AG20443 (cell line): ENCODE data around the gene VGLL4.
A peak's percentile ranks its signal among the peaks of the same experiment; 100 is the strongest.
"Not testable (repeated sequence)": the region's sequence is repeated elsewhere in the genome, so short reads cannot be mapped to it uniquely, and the experiment has no call there.

Experiments
- DNase-seq: peaks from one replicate; pipeline ENCODE4 v3.0.0; 2012; ENCODE audit warnings: low spot score, mixed read lengths

The VGLL4 gene

DNA sequence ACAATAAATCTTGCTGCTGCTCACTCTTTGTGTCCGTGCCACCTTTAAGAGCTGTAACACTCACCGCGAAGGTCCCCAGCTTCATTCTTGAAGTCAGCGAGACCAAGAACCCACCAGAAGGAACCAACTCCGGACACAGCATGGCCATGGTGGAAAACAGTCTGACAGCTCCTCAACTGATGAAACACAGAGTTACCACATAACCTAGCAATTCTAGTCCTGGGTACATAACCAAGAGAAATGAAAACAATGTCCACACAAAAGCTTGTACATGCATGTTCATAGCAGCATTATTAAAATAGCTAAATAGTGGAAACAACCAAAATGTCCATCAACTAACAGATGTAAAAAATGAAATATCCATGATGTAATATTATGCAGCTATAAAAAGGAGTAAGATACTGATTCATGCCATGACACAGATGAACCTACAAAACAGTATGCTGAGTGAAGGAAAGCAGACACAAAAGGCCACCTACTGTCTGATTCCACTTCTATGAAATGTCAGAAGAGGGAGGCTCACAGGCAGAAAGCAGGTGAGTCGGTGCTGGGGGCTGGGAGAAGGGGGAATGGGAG lies 36.8 kb downstream of the VGLL4 start:
- DNase-seq: no peak

DNA sequence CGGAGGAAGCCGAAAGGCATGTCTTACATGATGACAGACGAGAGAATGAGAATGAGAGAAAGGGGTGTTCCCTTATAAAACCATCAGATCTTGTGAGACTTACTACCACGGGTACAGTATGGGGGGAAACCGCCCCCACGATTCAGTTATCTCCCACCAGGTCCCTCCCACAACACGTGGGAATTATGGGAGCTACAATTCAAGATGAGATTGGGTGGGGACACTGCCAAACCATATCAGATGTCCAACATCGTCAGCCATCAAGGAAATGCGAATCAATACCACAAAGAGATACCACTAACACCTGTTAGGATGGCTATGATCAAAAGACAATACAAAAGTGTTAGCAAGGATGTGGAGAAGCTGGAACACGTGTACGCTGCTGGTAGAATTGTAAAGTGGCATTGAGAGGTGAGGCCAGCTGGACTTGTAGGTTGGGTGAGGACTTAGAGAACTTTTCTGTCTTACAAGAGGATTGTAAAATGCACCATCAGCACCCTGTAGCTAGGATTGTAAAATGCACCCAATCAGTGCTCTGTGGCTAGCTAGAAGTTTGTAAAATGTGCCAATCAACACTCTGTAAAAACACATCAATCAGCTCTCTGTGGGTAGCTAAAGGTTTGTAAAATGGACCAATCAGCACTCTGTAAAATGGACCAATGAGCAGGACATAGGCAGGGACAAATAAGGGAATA lies 37.5 kb downstream of the VGLL4 start:
- no peak for DNase-seq

DNA sequence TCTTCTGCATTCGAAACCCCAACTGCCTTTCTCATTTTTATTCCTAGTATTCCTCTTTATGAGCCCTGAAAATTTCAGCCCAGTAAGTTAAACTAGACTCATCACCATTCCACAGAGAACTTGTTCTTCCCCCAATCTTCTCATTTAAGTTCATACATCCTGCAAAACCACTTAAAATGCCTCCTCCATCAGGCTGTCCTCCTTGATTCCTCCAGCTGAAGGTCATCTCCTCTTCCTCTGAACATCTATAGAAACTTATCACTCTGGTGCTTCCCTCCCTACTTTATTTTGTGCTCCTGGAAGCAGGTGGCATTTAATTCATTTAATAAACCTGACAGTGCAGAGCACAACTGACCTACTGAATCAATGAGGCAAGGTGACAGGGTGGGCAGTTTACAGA lies 38.3 kb downstream of the VGLL4 start:
- DNase-seq: no peak

DNA sequence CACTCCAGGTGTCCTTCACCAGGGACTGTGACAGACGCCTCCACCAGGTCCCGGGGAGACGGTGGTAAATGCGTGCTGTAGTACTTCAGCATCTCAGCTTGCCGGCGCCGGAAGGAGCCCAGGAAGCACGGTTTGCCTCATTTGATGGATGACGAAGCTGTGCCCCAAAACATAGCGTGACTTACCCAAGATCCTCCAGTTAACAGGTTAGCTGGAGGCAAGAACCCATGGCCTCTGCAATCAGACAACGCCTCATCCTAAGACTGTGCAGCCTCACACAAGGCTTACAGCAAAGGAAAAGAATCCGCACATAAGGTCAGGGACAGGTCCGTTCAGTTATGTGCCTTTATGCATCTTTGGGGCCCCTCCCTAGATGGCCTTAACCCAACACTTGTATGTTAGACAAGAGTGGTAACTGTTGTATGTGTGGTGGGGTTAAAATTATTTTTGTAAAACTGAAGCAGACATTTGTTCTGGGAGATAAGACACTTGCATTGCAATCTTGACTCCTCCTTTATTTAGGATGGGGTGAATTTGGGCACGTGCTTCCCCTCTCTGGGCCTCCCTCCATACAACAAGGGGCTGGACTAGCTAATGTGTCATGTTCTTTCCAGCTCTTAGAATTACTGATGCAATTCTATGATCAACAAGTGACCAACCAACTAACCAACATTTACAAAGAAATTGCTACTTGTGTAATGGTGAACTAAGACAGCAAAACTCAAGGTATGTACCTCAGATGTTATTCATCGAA lies 39.4 kb downstream of the VGLL4 start:
- peak; percentile 19 for DNase-seq

DNA sequence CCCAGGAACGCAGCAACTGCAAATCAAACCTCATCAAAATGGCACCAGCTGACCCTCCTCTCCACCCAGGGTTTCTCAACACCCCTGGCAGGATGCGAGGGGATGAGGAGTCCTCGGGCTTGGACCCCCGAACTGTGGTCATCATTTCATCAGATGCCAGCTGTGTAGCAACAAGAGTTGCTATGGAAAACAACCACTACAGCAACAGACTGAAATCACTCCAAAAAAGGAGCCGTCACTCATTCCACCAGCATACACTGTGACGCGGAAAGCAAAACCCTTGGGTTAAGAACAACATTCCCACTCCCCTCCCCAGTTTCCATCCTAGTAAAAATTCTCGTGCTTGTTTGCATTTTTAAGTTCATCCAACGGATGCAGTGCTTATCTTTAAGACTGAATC lies 40.1 kb downstream of the VGLL4 start:
- DNase-seq: peak; percentile 69

DNA sequence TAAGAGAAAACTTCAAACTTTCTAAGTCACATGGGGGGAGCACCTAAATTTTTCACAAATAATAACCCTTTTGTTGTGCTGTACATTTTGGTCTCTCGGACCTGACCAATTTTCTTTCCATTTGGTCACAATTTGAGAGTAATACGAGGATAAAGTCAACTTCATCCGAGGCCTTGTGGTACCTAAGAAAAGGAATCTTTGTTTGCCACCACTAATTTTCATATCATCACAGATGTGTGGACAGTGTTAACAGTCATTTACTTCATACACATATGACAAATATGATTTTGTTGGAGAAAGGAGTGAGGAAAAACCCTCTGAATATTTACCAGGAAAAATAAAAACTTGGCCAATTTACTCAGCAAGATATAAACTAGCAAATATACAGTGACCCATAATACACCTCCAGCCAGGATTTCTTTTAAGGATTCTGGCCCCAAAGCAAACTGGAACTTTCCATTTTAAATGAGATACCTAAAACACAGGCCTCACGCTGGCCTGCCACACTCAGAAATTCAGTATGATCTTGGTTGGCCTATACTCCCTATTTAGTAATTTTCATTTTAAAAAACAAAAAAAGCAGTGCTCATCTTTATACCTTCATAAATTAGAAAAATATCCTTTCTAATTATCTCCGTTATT lies 40.7 kb downstream of the VGLL4 start:
- no peak for DNase-seq

DNA sequence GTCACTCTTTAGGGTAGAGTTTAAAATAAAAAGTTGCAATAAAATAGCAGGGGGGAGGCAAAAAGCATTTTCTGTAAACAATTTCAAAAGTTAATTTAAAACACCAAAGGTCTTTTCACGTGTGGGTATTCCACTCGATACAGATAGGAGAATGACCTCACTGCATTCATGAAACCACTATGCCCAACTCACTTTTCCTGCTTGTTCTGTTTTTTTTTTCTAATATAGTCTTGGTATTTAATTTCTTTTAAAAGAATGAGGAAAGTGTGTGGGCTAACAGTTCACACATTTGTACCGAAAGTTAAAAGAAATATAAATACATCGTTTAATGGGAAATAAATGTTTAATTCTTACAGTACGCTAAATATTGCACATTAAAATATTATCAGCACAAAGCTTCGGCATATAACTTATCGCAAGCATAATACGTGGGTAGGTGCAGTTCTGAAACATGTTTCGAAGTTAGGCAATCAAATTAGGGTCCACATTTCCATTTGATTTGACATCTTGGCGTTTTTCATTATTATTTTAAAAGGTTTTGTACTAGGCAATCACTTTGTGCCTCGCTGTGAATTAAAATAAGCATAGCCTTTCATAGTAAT lies 41.4 kb downstream of the VGLL4 start:
- no peak for DNase-seq

DNA sequence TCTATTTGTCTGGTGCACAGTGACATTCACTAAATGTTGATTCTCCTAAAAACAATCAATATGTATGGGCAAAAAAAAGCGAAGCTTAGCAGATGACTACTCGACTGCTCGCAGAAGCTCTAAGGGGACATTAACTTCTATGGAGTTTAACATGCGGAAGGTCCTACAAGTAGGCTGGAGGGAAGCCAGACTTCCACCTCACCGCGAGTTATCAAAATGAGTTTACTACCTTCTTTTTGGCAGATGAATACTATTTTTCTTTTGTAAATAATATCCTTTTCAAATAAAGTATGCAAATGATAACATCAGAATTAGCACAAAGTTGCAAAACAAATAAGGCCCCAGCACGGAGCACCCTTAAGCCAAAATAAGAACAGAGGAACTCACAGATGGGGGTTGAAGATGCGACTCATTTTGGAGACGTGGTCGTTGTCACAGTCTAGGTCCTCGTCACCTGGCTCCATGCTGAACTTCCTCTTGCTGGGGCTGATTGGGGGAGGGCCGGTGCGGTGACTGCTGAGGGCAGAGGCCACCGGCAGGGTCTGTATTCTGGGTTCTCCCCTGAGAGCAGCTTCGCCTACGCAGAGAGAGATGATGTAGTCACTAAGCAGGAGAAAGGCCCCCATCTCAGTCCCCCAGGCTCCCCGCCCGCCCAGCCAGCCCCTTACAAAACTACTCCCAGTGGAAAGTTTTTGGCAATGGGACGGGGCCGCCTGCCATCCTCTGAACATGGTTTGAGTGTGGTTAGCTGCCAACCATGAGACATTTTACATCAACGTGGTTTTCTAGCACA lies 42.1 kb downstream of the VGLL4 start:
- peak; percentile 45 for DNase-seq

DNA sequence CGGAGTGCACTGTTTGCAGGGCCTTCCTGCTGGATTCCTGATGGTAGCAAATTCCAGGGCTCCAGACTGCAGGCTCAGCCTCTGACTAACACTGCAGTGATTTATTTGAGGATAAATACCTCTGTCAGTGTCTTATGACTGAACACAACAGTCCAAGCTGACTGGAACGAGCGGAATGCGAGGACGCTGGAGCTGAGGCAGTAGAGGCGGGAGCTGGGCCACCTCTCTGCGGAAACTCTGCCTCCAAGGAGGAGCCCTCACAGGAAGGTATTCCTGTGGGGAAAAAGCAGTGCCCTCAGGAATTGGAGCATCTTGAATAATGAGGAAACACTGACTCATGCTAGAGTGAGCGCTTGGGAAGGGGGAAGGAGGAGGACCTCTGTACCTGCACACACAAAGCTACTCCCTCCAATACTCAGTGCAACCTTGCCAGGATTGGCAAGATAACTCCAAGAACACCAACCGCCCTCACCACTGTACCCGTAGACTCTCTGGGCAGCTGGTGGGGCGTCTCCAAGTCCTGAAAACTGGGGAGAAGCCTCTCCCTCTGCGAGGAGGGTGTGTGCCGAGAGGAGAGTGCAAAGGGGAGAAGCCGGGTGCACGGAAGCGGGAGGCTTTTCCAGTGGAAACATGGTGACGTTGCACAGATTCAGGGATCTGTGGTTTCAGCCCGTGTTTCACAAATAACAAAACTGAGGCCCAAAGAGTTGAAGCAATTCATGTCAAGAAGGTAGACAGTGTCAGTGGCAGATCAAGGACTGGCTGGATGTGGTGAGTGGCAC lies 43.0 kb downstream of the VGLL4 start:
- DNase-seq: peak; percentile 88

DNA sequence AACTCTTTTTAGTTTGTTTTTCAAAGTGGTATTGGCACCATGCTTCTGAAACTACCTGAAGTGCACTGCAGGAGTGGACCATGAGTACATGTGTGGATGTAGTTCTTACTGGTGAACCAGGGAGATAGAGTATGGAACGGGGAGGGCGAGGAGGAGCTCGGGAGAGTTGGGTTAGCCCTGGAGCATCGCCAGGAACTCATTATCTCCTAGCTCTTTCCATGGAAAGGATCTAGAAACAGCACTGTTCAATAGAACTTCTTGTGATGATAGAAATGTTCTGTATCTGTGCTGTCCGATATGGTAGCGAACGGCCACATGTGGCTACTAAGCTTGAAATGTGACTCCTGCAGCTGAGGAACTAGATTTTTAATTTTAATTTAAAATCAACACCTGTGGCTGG lies 47.3 kb downstream of the VGLL4 start:
- DNase-seq: no peak

DNA sequence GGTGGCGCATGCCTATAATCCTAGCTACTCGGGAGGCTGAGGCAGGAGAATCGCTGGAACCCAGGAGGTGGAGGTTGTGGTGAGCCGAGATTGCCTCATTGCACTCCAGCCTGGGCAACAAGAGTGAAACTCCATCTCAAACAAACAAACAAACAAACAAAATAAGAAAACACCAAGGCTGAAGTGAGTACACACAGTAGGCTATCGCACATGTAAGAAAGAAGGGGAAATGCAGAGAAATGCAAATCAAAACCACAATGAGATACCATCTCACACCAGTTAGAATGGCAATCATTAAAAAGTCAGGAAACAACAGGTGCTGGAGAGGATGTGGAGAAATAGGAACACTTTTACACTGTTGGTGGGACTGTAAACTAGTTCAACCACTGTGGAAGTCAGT lies 48.7 kb downstream of the VGLL4 start:
- not testable (repeated sequence) for DNase-seq

DNA sequence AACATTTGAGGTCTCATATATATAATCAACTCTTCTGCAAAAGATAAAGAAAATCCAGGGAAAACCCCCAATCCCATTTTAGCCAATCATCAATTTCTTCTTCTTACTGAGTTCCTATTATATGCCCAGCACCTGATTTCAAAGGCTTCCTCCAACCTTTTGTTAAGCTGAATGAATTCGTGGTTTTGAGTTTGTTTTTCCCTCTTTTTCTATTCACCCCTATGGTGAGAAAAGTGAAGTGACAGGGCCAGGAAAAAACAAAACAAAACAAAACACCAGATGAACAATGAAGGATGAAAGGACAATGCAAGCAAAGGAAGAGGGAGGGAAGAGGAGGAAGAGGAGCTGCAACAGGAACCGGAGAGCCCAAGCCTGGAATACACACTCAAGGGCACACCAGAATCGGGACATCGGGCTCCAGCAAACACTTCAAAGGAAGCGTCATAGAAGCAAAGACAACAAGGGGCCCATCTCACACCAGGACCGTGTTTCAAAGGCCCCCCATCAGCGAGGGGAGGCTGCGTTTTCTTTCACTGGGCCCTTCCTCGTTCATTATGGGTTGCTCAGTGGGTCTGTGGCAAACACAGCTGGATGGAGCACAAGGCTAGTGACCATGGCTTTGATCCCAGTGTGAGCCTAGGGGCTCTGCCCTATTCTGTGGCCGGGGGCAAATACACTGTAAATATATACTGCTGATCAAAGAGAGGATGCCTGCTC lies 50.2 kb downstream of the VGLL4 start:
- DNase-seq: no peak

DNA sequence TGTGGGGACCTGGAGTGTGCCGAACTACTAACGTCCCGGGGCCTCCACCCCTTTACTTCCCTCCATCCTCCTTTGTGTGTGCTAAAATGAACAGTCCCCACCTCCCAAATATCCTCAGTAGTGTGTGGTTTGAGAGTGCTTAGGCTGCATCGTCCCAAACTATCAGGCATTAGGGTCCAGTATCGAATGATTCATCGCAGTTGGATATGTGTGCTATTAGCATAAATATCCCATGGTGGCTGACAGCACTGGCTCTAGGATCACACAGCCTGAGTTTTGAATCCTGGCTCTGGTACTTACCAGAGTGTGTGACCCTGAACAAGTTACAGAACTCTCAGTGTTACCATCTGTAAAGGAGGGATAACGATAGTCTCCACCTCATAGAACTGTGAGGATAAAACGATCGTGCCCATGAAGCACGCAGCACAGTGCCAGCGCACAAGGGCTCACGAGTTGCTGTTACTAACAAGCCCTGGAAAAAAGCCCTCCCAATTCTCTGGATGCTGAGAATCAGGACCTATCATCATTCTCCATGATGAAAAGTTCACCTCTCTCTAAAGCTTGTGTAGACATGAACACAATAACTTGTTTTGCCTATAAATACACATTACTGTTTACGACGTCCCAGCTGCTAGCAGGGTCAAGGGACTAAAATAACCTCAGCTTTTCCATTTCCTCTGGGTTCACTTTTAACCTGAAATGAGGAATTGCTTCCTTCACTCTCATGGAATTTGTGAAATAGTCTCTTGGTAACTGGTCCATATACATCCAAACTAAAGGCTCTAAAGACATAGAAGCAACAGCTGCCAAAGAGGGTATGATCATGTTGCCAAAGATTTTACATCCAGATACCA lies 51.0 kb downstream of the VGLL4 start:
- peak; percentile 48 for DNase-seq

DNA sequence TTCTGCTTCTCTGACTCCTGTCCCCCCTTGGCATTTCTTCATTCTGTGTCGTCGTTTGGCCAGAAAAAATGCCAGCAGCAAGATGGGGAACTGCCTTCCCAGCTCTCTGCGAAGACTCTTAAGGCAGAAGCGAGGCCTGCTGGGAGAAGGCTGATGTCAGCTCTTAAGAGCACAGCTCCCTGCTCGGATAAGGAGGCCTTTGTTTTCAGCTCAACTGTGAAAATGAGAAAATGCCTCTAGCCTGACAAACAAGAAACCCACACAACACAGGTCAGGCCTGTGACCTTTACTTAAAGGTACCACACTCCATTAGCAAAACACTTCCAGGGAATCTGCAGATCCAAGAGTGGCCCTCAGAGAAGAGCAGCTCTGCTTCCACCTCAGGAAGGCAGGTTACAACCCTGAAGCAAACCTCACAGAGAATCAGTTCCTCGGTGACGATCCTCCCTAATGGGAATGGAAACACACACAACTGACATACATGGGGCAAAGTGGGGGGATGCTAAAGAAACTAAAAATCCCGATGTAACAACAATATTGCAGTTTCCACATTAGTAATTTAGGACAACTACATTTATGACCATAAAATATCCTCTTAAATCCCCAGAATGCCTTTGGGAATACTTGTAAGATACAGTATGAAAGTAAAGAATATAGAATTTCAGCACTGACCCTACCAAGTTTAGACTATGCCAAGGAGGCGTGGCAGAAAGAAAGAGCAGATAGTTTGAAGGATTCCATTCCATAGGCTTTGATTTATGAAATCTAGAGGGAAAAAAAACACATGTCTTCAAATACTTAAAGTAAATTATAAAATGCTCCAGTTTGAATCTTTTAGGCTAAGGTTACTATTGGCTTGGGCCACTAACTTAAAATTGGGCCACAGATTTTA lies 52.1 kb downstream of the VGLL4 start:
- DNase-seq: peak; percentile 71

DNA sequence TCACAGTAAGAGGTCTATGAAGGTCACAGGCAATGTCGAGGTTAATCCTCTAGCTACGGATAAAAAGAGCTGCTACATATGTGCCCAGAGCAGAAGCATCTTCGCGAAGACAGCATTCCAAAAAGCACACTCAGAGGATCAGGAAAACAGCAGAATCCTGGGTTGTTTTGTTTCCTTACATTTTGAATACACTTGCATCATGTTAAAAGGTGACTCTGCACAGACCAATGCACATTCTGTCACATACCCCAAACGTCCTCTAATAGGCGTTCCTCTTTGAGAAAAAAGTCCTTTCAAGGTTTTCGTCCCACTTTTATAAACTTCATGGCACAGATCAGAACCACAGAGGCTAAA lies 52.7 kb downstream of the VGLL4 start:
- DNase-seq: peak; percentile 37

DNA sequence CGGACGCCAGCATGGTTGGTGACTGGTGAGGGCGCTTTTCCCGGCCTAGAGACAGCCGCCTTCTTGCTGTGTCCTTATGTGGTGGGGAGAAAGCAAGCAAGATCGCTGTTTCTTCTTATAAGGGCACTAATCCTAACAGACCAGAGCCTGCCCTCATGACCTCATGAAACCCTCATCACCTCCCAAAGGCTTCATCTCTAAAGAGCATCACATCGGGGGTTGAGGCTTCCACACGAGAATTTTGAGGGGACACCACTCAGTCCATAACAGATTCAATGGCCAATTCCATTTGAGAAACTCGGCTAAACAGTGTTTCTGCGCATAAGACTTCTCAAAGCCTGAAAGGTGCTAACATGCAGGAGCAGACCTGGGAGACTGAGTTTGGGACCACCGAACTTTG lies 54.0 kb downstream of the VGLL4 start:
- DNase-seq: no peak

DNA sequence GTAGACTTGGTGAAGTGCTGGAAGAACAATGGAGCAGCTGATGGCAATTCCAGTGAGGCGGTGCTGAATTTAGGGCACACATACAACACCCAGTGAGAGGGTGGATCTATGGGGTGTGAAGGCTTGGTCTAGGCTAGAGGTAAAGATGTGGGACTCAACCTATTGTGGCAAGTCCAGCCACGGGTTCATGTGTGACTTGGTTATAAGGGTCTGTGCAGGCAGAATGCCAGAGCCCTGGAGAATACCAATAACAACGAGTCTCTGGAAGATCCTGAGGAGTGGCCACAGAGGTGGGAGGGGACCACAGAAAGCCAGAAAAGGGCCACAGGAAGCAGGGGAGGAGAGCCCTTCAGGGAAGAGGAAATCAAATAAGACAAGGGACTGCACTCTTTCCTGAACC lies 55.0 kb downstream of the VGLL4 start:
- no peak for DNase-seq

DNA sequence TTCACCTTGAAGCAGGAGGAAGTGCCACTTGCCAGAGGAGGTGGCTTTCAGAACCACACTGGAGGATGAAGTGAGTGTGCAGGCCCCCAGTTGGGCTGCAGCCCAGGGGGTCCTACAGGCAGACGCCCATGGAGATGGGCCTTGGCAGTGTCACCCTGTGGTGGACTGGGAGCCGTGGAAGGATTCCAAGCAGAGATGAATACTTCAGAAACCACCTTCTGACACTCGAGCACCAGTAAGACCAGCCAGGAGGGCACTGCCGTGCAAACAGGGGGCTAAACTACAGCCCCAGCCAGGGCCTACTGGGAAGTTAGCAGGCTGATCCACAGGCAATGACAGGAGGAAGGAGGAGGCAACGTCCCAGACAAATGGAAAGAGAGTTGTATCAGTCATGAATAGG lies 55.4 kb downstream of the VGLL4 start:
- DNase-seq: no peak
